Renal cortical epithelial cell (primary cell): Measurements from ENCODE around the gene RRP15. TPM values are rescaled to one million over a fixed set of nuclear protein-coding genes. Genes with fewer than 3 reads are reported as not detected.
"Not testable (repeated sequence)": the region's sequence is repeated elsewhere in the genome, so short reads cannot be mapped to it uniquely, and the experiment has no call there.

Experiments
- DNase-seq: peaks from one replicate; pipeline ENCODE4 v3.0.0-alpha.2; 2011; ENCODE audit warnings: low read depth
- total RNA-seq: library from RNA; depleted of rRNA; stranded (reverse); fragments of >200 nt; gene quantifications from 2 replicates; pipeline ENCODE4 v1.2.3, GENCODE V29; 2014

The RRP15 gene
- total RNA-seq, 1 donor from 2014 or later = 10.3 TPM

DNA sequence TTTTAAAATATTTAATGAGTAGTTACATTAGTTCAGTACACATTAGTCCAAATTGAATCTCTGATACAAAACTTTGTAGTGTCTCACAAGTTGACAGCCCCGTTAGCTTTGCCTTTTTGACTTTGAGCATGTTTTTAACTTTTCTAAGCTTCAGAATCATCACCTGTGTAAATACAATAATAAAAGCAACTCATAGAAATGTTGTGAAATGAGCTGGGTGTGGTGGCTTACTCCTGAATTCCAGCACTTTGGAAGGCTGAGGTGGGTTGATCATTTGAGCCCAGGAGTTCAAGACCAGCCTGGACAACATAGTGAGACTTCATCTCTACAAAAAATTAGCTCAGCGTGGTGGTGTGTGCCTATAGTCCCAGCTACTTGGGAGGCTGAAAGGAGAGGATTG is 11.1 kb downstream of the RRP15 start:
- no peak for DNase-seq

DNA sequence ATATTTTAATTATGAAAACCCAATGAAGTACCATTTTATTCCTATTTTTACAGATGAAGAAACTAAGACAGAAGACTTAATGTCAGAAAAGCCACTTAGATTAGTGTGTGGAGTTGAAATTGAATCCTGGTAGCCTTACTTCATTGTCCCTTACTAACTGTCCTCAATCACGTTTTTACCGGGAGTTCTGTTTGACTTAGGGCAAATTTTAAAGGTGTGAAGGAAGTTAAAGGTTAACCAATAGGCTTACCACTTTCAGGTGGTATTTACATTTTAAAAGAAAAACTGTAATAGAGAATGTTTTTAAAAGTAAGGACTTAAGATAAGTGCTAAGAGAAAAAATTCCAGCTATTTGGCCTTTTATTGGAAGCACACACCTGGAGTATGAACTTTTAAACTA is 12.4 kb downstream of the RRP15 start:
- DNase-seq = no peak

DNA sequence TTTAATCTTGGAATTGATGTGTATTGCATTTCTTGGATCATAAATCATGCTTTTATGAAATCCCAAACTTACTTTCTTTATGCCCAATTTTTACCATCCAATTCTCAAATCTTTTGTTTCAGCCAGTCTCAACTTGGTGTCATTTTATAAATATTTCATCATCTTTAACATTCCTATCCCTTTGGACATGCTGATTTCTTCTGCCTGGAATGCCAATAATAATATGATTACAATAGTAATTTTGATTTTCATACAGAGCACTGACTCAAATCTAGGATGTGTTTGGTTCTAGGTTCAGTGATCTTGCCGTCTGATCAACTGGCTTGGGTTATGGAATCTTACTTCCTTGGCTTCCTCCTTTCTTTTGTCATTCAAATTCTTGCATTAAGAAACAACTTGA is 12.8 kb downstream of the RRP15 start:
- no peak for DNase-seq

DNA sequence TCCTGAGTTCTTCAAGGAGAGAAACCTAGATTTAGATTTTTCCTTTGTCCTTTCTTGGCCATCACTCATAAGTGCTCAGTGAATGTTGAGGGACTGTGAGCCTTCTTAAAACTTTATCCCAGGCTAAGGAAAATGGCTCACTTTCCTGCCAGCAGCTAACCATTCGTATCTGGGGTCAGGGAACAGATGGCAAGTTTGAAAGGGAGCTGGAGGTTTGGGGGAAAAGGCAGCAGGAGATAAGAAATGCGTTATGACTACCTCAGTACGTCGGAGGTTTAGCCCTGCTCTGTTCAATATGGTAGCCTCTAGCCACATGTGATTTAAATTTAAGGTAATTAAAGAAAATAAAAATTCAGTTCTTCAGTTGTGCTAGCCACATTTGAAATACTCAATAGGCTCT is 13.3 kb downstream of the RRP15 start:
- DNase-seq = no peak

DNA sequence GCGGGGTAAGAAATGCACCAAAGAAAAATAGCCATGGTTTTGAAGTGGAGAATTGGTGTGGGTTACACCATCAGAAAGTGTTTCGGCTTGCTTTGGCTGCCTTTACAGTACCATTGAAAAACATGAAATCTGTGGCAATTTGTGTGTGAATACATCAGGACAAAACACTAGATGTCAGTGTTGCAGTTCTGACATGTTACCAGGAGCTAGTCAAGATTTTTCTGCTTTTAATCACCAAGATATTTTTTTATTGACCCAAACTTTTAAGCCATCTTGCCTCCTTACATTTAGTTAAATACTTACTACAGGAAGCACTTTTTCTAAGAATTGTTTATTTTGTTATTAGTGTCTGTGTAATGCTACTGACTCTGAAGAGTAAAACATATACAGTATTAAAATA is 14.3 kb downstream of the RRP15 start:
- DNase-seq = peak; percentile 60

DNA sequence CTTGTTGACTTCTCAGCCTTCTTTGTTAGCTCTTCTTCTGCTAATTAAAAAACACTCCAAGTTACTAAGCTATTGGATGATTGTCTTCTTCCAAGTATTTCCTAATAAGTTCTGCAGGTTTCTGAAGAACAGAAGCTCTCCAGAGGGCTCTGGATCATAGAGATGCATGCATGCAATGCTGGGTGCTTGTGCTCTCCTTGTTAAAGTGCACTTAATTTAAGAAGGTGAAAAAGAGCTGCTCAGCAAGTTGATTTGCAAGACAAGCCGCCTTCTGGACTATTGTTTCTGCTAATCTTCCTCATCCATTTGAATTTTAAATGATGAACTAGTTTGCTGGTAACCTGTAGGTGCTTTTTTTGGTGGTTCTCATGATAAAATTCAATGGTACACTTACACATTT is 16.1 kb downstream of the RRP15 start:
- no peak for DNase-seq

DNA sequence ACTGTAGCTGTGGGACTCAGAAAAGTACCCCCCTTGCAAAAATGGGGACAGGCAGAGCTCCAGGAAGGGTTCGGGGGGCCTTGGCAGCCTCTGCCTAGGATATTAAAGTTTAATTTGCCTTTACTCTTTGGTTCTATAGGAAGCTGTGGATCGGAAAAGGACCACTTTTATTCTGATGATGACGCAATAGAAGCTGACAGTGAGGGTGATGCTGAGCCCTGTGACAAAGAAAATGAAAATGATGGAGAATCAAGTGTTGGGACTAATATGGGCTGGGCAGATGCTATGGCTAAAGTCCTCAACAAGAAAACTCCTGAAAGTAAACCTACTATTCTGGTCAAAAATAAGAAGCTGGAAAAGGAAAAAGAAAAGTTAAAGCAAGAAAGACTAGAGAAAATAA is 17.1 kb downstream of the RRP15 start:
- no peak for DNase-seq

DNA sequence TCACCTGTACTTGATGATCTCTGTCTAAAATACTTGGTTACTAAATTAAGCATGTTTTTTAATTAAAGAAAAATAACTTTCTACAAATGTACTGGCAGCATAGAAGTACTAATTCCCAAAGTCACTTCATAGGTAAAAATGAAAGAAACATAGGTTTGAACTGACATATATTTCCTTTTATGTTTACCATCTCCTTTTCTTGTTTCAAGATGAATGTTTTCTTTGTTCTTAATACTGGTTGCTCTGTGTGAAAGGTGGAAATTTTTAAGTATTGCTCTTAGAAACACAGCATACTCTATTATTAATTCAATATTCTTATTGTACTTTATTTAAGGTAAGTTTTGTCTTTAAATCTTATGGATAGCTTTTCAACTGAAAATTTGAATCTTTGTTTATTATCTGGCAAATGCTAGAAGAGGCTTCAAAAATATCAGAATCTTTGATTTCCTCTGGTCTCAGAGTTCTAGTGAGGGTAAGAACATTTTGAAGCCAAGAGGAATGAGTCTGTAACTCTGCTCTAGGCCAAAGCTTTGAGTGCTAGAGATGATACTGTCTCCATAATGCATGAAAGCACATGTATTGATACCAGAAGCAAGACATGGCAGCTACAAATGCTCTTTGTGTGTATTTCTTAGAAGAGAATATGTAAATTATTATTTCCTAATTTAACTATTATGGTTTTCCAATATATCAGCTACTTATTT is 18.2 kb downstream of the RRP15 start:
- no peak for DNase-seq

DNA sequence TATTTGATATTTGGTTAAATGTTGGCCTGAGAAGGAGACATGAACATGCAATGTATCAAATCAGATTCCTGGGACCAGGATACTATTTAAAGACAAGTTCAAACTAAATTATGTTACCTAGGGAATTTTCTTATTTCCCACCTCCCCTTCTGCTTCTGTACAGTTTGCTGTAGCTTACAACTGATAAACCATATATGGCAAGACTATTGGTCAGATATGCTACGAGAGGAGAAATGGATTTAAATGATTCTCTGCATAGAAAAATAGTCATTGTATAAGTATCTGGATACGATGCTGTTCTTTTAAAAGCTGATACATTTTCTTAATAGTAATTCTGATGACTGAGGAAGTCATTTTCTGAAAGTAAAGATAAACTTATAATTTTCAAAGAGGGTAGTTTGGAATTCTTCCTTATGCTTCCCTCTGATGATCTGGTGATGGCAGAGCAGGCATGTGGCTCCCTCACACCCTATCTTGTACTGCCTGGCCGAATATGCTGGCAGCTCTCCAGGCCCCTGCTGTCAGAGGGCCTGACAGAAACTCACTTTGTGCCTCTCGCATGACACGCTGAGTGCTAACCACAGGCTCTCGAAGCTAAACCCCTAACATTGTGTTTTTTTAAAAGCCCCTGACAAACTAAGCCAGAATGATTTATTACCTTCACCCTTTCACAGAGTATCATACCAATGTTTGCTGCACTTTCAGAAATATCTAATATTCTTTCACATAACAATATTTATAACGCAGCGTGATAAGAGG is 19.4 kb downstream of the RRP15 start:
- DNase-seq = peak; percentile 46

DNA sequence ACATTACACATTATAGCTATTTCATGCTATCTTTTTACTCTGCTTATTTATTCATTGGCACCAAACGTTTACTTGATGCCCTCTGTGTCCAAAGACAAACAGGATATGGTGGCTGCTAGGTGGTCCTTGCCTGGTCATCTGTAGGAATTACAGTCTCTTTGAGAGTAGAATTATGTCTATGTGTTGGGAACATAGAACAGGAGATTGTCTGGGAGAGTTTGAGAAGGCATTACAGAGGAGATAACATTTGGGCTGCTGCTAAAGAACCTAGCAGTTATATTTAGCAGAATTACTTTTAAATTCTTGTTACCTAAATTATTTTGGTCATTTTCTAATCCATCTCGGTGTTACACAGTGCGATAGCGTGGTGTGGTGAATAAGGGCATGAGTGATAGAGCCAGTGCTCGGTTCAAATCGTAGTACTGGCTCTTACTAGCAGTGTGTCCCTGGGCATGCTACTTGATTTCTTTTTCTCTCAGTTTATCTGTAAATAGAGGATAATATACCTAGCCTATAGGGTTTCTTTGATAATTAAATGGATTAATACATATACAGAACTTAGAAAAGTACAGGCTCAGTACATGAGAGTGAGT is 20.5 kb downstream of the RRP15 start:
- no peak for DNase-seq

DNA sequence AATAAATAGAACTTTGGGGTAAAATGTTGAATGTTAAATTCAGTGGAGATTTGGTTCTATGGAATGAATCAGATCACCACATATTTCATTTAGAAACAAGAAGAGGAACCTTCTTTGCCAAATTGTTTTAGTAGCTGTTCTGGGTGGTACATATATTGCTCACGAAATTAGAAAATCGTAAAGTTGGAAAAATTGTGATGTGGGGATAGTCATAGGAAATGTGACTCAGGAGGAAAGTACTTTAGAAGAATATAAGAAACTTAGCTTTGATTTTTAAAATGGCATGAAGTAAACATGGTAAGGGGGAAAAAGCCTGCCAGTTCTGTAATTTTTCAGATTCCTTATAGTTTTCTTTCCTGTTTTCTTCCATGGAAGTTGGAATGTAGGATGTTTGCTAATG is 27.4 kb downstream of the RRP15 start:
- DNase-seq = no peak

DNA sequence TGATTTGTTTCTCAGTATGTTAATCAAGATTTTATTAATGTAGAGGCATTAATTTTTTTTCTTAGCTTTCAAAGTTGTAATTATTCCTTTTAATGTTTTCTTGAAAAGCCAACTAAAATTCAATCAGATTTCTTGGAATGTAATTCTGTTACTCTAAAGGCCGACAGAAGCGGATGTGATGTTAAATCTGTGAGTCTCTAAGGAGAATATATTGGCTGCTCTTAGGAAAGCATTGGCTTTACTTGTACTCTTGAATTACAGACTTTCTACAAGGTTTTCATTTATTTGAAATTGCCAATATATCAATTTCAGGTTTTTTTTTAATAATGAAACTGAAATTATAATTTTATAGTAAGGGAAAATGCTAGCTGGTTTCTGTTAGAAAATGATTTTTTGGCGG is 29.2 kb downstream of the RRP15 start:
- DNase-seq = no peak

DNA sequence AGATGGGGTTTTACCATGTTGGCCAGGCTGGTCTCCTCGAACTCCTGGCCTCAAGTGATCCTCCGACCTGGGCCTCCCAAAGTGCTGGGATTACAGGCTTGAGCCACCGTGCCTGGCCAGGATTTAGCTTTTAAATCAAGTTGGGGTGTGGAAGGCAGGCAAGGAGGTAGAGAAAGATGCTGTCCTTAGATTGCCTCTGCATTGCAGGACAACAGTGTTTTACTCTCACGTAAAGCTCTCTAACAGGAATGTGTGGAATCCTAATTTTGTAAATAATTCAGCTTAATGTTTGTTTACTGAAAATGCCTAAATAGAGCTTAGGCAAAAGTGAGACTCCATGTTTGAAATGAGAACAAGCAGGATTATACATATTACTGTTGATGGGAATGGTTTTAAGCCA is 30.5 kb downstream of the RRP15 start:
- no peak for DNase-seq

DNA sequence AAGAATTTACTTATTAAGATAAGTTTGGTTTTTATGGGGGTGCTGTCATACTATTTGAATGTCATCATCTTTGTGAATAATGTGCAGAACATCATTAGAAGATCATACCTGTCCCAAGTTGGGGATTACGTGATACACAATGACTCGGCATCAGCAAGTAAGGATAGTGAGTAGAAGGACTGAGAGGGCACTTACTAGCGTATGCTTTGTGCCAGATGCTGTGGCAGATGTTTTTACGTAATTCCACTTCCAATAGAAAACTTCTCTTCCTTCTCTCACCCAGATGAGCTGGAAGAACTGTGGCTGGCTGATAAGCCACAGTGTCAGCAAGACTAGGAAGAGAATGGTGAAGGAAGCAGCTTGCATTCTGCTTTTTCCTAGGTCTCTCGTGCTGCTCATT is 32.0 kb downstream of the RRP15 start:
- DNase-seq = no peak

DNA sequence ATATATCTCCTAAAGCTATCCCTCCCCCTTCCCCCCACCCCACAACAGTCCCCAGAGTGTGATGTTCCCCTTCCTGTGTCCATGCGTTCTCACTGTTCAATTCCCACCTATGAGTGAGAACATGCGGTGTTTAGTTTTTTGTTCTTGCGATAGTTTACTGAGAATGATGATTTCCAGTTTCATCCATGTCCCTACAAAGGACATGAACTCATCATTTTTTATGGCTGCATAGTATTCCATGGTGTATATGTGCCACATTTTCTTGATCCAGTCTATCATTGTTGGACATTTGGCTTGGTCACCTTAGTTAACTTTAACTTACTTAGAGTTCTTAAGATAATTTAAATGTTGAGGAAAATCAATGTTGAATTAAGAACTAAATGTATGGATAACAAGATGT is 35.1 kb downstream of the RRP15 start:
- not testable (repeated sequence) for DNase-seq

DNA sequence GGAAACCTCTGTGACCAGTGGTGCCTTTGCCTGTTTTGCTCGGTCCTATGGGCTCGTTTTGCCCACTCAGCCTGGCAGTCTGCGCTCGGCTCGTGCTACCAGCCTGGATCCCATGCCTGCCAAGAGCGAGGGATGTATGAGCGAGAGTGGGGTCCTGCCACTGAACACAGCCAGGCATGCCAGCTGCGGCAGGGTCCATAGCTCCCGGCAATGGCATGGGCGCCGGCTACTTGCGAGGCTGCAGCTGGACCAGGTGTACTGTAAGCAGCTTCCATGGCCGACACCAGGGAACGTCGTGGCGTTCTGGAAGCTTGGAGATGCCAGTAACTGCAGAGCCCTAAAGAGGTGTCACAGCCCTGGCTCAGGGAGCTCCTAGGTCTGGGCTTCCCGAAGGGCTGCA is 37.7 kb downstream of the RRP15 start:
- no peak for DNase-seq

DNA sequence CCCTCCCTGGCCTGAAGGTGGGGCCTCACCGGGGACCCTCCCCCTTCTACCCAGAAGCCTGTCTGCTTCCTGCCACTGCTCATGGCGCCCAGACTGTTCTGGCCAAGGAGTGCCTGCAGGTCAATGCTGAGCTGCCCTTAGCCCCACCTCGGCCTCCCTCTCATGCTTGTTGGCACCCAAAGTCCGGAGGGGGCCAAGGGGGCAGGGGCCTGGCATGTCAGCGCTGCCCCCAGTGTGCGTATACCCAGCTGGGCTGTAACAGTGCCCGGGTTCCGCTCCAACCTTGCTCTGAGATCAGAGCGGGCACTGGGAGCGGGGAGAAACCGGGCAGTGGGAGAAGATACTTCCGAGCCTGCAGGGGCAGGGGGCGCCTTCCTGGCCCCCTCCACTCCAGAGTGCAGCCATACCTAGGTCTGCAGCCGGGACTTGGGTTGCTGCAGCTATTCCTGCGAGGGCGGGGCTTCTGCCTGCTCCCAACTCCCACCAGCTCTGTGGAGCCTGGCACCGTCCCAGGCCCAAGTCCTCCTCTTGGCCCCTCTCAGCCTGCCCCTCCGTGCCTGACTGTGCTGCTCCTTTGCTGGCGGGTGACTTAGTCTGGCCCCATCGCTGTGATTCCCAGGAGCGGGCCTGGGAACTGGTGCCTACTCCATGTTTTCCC is 38.6 kb downstream of the RRP15 start:
- no peak for DNase-seq

DNA sequence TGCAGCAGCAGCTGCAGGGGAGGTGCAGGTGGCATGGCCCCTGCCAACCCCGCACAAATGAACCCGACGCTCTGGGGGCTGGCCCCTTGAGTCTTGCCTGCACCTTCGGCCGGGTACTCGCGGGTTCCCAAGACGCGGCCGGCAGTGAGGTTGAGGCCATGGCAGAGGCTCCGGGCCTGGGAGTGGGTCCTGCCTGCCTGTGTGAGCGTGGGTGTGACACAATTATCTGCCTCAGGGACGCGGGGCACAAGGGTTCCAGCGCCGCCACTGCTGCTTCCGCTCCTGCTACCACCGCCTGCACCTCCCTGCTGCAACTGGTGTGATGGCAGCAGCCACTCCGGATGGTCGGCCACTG is 39.1 kb downstream of the RRP15 start:
- DNase-seq = no peak

DNA sequence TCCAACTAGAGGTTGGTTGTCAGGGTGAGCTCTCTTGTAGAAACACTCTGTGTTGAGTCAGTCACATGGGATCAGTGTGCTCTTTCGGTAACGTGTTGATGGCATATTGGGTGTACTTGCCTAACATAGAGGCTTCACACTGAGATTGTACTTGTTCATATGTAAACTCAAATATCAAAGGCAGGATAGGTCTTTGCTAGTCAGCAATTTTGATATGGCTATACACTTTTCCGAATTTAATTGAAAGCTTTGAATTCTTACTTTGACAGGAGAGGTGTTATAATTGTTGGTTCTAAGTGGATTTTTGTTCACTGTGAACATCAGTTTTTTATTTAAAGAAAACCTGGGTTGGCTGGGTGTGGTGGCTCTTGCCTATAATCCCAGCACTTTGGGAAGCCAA is 43.7 kb downstream of the RRP15 start:
- no peak for DNase-seq

DNA sequence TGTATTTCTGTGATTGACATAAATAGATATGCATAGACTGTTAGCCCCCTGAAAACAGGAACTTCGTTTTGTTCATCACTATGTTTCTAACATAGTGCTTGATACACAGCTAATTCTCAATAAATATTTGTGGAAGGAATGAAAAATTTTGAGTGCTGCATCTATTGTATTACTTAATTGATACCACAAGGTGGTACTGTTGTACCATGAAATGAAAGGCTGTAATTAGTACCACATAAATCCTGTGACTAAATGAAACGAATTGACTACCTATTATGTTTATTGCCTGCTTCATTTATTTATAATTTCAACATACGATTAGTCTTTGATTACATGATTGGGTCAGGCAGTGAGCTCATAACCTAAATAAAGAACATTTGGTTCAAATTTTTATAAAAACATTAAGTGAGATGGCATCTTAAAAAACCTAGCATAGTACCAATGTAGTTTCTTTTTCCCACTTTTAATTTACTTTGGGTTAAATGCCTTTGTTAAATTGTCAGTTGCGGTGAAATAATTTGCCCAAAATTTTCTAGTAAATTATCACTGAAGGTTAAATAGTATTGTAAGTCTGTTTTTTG is 45.0 kb downstream of the RRP15 start:
- peak; percentile 60 for DNase-seq

DNA sequence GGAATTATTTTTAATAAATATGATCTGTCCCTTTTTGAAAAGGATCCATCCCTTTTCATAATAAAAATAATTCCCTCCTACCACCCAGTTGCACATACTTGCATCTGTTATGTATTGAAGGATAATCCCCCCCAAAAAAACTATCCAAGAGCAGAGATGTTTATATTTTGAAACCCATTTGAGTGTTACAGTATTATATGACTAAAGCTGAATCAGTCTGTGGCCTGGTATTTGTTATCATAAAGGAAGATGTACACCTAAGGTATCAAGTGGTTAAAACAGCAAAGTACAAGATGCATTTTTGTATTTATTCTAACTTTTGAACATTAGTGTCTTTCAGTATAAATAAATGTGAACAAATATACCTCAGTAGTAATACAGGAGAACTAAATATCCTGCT is 47.3 kb downstream of the RRP15 start:
- DNase-seq = no peak

DNA sequence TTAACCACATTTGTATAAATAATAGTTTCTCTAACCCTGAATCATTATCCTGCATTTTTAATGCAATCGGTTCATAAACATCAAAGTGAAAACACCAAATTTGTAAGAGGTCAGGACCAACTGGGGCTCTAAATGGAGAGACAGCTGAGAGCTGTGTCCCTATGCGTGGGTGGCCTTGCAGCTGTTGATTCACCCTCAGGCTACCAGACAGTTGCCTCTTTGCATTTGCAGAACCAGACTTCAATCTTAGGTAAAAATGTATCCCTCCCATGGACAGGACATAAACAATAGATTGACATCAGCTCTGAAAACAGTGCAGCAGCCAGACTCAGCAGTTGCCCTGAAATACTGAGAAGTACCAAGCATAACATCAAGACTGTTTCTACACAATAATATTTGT is 51.2 kb downstream of the RRP15 start:
- no peak for DNase-seq
